Measurements from ENCODE around the gene LNPEP.

The LNPEP gene

GRCh38 chr5:96942911-96943310, 7.0 kb downstream of the LNPEP start:
- Histone ChIP-seq H3K4me3 (replicated peaks; ENCODE audit: low read depth, low read length) (no peak overlapping the region), H3K36me3 (ENCODE audit: control insufficient read depth, insufficient read depth, low read length) (no peaks in the 10 kb centered on the region; the same call in 1 of the 2 replicates), H3K27me3 (replicated peaks; ENCODE audit: control insufficient read depth, insufficient read depth, low read length) (no peaks in the 10 kb centered on the region)
- DNase-seq (ENCODE audit: extremely low read depth, insufficient read length), result no peak
- no peak for TF ChIP-seq CTCF (IDR thresholded peaks at IDR 0.05; ENCODE audit: insufficient read depth, low read length, poor library complexity, severe bottlenecking)

GRCh38 chr5:96943799-96944198, 7.9 kb downstream of the LNPEP start:
- TF ChIP-seq CTCF (IDR thresholded peaks at IDR 0.05; ENCODE audit: insufficient read depth, low read length, poor library complexity, severe bottlenecking), result no peak

GRCh38 chr5:96945144-96945897, 9.4 kb downstream of the LNPEP start:
- DNase-seq (ENCODE audit: extremely low read depth, insufficient read length), result no peak
- Histone ChIP-seq H3K27me3 (replicated peaks; ENCODE audit: control insufficient read depth, insufficient read depth, low read length) (no peaks in the 10 kb centered on the region), H3K4me3 (replicated peaks; ENCODE audit: low read depth, low read length) (no peak overlapping the region), H3K36me3 (ENCODE audit: control insufficient read depth, insufficient read depth, low read length) (no peaks in the 10 kb centered on the region; the same call in none of the 2 replicates)
- no peak for TF ChIP-seq CTCF (IDR thresholded peaks at IDR 0.05; ENCODE audit: insufficient read depth, low read length, poor library complexity, severe bottlenecking)

More at GRCh38 chr5:96943799-96944198, 7.9 kb downstream of the LNPEP start:
- Histone ChIP-seq H3K27me3 (replicated peaks; ENCODE audit: control insufficient read depth, insufficient read depth, low read length) (no peaks in the 10 kb centered on the region), H3K4me3 (replicated peaks; ENCODE audit: low read depth, low read length) (no peak overlapping the region), H3K36me3 (ENCODE audit: control insufficient read depth, insufficient read depth, low read length) (no peaks in the 10 kb centered on the region; the same call in 1 of the 2 replicates)
- DNase-seq (ENCODE audit: extremely low read depth, insufficient read length), result no peak

- no peaks in the 10 kb centered on the region; the same call in none of the 2 replicates for H3K36me3 ChIP-seq (ENCODE audit: control insufficient read depth, insufficient read depth, low read length)
- H3K27me3 ChIP-seq (replicated peaks; ENCODE audit: control insufficient read depth, insufficient read depth, low read length), result no peaks in the 10 kb centered on the region
- H3K4me3 ChIP-seq (replicated peaks; ENCODE audit: low read depth, low read length), result no peak overlapping the region
- no peak for DNase-seq (ENCODE audit: extremely low read depth, insufficient read length)
- no peak for TF ChIP-seq CTCF (IDR thresholded peaks at IDR 0.05; ENCODE audit: insufficient read depth, low read length, poor library complexity, severe bottlenecking)
These were observed 10.5 kb downstream of the LNPEP start for GRCh38 chr5:96946381-96946780.

- Histone ChIP-seq H3K36me3 (ENCODE audit: control insufficient read depth, insufficient read depth, low read length) (no peaks in the 10 kb centered on the region; the same call in none of the 2 replicates), H3K27me3 (replicated peaks; ENCODE audit: control insufficient read depth, insufficient read depth, low read length) (no peaks in the 10 kb centered on the region), H3K4me3 (replicated peaks; ENCODE audit: low read depth, low read length) (no peak overlapping the region)
- no peak for DNase-seq (ENCODE audit: extremely low read depth, insufficient read length)
- TF ChIP-seq CTCF (IDR thresholded peaks at IDR 0.05; ENCODE audit: insufficient read depth, low read length, poor library complexity, severe bottlenecking), result no peak
These were observed 16.4 kb downstream of the LNPEP start for GRCh38 chr5:96952118-96952750.
